ENCODE data around the gene AARS2.
"Not testable (repeated sequence)": the region's sequence is repeated elsewhere in the genome, so short reads cannot be mapped to it uniquely, and the experiment has no call there.

GRCh38 chr6:44350650-44350994, 37.5 kb upstream of the AARS2 start:
- TF ChIP-seq, protein P1, sequence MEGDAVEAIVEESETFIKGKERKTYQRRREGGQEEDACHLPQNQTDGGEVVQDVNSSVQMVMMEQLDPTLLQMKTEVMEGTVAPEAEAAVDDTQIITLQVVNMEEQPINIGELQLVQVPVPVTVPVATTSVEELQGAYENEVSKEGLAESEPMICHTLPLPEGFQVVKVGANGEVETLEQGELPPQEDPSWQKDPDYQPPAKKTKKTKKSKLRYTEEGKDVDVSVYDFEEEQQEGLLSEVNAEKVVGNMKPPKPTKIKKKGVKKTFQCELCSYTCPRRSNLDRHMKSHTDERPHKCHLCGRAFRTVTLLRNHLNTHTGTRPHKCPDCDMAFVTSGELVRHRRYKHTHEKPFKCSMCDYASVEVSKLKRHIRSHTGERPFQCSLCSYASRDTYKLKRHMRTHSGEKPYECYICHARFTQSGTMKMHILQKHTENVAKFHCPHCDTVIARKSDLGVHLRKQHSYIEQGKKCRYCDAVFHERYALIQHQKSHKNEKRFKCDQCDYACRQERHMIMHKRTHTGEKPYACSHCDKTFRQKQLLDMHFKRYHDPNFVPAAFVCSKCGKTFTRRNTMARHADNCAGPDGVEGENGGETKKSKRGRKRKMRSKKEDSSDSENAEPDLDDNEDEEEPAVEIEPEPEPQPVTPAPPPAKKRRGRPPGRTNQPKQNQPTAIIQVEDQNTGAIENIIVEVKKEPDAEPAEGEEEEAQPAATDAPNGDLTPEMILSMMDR (IDR thresholded peaks at IDR 0.05), result not testable (repeated sequence)
- not testable (repeated sequence) for TF ChIP-seq ZFX (IDR thresholded peaks at IDR 0.05; ENCODE audit: borderline replicate concordance)

All from 22Rv1 (cell line).